LoVo (cell line): Measurements from ENCODE around the gene MAP7.

Experiments used
- DNase-seq: peaks from one replicate; pipeline ENCODE4 v3.0.0-alpha.2; 2016; ENCODE audit warnings: low spot score

MAP7 gene

DNA sequence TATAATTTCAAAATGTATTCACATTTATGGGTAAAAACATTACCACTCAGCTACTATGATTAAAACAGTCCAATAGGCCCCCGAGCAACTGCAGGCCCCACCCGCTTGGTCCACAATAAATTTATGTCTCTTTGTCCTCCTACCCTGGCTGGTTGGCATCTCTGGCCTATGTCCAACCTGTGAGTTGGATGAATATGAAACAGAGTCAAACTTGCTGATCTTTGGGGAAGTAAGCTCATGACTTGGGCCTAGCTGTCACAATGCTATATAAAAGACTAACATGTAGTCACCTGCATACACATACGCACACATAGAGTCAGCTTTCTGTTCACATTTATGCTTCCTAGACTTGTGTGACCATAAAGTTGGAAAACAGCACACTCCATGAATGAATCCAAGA, 20.5 kb downstream of the MAP7 start:
- no peak for DNase-seq

DNA sequence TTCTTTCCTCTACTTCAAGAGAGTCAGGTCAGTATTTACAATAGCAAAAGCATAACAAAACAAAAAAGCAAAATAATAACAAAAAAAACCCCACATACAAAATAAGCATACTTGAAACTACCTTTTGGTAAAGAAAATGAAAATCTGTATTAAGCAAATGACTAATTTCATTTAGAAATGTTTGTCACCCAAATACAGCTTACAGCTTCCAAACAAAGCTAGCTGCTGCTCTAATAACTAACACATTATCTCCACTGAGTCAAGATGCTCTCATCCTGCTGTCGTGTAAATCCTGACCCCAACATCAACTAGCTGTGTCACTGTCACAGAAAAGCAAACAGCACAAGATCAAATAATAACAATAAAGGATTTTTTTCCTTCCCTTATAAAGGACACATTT, 21.7 kb downstream of the MAP7 start:
- DNase-seq, result no peak

DNA sequence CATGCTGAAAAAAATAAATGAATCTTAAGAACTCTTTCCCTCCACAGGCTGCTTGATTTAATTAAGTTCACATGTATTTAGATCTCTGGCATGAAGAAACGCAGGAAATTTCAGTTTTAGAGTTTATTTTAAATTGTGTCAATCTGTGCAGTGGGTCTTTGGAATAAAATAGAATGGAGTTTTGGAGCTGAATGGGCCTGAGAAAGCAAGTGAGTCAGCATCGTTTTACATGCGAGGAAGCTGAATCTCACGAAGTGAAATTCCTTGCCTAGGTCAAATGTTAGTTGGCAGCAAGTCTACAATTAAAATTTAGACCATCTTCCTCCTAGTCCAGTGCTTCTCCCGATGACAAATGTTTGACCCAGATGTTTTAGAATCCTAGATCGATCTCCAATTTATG, 22.4 kb downstream of the MAP7 start:
- no peak for DNase-seq

DNA sequence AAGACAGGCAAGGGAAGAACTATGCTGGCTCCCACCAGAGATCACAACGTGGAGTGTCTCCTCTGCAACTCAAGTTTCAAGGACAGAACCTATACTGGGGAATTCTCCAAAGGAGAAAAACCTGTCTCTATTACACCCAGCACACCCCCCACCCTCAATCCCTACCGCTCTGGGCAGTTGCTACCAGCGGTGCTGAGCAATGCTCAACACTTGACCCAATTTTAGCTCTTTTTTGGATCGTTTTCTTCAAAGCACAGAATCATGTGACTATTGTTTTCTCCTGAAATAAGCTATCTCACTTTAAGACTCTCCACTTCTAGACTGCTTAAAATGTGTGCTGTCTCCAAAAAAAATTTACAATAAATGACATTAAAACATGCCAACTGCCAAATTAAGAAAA, 23.3 kb downstream of the MAP7 start:
- no peak for DNase-seq

DNA sequence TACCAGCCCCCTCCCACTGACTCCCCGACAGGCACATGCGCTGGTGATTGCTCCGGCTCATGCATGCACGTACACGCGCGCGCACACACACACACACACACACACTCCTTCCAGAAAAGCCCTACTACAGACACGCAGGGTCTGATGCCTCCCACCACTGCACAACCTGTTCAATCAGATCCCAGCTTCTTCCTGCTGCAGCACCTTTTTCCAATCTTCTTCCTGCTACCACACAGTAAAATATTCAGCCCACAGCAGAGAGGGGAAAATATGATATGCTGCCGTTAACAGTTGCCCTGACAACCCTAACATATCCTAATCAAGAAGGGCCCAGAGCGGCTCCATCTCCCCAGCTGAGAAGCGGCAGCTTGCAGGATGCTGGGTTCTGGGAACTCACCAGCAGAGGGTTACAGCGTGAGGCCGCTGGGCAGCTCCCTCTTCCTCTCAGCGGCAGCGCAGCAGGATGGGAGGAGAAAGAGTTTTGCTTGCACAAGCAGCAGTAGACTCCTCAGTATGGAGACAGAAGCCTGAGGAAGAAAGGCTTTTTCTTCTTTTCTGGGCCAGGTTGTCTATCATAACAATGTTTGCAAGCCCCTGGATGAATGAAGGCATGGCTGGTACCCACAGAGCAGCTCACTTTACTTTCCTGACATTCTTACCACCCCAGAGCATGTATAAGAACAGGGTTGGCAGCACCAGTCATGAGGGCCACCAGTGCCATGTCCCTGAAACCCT, 23.9 kb downstream of the MAP7 start:
- no peak for DNase-seq

- DNase-seq, result no peak
Measured at GRCh38 chr6:136525586-136526195, 24.5 kb downstream of the MAP7 start.

GRCh38 chr6:136524936-136525413, 25.2 kb downstream of the MAP7 start:
- DNase-seq, result no peak

DNA sequence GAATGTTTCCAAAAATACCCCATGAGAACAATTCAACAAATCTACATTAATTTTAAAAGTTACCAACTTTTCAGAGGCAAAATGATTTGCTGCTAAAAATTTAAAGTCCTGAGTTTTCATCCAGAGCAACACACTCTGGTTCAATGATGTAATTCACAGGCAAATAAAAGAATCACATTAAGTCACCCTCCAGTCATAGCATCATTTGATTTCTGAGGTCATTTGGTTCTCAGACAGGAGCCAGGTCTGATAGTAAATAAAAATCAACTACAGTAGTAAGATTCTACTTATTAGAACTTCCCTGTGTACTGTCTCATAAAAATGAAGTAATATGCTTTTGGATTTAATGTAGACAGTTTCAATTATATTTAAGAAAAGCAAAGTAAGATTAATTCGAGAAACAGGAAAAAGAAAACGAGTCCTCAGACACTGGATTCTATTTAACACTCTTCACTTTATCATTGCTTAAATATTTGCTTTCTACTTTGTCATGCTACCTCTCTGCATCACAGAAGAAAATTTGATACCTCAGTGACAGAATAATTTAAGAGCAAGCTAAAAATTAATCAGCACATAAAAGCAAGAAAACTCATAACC, 25.8 kb downstream of the MAP7 start:
- no peak for DNase-seq

DNA sequence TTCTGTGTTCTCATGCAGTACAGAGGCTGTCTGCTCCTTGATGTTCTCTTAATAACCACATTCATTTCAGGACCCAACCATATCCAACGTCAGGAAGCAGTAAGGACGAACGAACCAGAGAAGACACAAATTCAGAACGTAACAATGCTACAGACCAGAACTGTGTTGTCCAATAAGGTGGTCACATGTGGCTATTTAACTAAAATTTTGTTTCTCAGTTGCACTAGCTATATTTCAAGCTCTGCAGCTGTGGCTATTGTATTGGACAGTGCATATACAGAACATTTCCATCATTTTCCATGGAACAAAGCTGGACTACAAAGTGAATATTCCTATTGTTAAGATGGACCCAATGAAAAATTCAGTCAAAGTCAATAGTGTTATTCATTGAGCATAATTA, 27.0 kb downstream of the MAP7 start:
- DNase-seq, result no peak

DNA sequence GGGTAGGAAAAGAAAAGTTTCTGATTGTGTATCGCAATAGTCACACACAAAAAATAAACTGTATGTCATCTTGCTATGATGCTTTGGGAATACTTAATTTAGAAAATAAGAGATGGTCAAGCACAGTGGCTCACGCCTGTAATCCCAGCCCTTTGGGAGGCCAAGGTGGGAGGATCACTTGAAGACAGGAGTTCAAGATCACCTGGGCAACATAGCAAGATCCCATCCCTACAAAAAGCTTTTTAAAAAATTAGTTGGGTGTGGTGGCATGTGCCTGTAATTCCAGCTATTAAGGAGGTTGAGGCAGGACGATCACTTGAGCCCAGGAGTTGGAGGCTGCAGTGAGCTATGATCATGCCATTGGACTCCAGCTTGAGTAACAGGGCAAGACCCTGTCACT, 27.6 kb downstream of the MAP7 start:
- DNase-seq, result no peak

GRCh38 chr6:136521911-136522310, 28.3 kb downstream of the MAP7 start:
- no peak for DNase-seq

DNA sequence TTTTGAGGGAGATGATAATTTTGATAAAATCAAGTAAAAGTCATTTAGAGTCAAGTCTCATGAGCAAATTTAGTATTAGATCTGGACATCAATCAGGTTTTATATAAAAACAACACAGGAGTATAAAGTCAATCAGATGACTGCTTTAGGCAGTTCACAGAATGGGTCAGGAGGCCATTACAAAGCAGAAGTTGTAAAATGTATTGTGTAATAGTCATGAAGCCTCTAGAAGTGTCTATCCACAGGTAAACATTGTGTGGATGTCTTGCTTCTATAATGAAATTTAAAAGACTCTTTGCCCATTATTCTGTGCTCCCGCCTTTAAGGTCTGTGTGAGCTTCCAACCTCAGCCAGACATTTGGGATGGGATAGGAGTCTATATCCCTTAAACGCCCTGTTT, 28.8 kb downstream of the MAP7 start:
- DNase-seq, result no peak

DNA sequence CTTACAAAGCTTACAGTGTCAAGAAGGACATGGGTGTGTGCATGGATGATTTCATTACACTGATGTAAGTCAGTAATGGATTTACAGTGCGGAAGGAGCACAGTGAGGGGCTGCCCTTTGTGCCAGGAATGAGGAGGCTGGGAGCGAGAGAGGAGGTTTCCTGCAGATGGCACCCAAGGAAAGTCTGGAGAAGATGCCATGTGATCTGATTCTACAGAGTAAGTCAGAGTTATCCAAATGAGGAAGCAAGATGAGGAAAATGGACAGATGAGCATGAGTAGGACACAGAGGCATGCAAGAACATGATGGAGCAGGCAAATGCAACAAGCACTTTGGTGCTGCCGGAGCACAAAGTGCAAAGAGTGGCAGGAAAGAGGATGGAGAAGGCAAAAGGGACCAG, 29.7 kb downstream of the MAP7 start:
- no peak for DNase-seq

DNA sequence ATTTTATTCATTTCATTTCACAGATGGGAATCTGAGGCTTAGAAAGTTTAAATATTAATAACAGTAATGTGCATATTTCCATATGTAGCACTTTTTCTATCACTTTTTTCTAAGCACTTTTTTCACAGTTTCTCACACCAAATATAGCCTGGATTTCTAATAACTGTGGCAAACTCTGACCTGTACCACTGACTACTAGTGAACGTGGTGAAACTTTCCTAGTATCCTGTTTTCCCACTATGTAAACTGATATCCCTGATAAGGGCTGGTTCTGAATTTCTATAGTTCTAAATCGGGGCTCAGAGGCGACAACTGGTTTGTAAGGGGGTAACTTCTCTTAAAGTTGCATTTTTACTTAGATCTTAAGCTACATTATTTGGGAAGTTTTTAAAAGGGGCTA, 32.6 kb downstream of the MAP7 start:
- no peak for DNase-seq

GRCh38 chr6:136517002-136517401, 33.2 kb downstream of the MAP7 start:
- DNase-seq, result no peak

DNA sequence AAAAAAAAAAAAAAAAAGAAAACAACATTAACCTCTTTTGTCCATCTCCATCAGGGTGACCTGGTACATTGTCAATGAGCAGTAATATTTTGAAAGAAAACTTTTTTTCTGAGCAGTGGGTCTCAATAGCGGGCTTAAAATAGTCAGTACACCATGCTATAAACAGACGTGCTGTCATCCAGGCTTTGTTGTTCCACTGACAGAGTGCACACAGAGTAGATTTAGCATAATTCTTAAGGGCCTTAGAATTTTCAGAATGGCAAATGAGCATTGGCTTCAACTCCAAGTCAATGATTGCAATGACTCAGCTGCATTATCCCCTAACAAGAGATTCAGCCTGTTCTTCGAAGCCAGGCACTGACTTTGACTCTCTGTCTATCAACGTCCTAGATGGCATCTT, 35.6 kb downstream of the MAP7 start:
- DNase-seq, result no peak

- DNase-seq, result no peak
Measured at GRCh38 chr6:136511926-136512325, 38.3 kb downstream of the MAP7 start.

- DNase-seq, result no peak
Measured at GRCh38 chr6:136511397-136511796, 38.8 kb downstream of the MAP7 start.

DNA sequence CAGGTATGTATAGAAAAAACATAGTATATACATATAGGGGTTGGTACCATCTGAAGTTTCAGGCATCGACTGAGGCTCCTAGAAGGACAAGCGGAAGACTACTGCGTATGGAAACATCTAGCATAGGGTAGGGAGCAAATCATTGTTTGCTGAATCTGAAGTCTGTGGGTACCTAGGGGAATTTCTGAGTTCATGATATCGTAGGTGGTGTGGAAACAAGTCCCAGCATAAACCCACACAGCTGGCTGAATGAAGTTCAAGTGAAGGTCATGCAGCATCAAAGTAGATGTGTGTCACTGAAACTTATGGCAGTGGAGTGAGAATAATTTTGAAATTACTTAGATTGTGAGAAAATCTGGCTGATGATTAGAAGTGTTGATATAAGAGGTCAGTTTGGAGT, 39.4 kb downstream of the MAP7 start:
- no peak for DNase-seq

DNA sequence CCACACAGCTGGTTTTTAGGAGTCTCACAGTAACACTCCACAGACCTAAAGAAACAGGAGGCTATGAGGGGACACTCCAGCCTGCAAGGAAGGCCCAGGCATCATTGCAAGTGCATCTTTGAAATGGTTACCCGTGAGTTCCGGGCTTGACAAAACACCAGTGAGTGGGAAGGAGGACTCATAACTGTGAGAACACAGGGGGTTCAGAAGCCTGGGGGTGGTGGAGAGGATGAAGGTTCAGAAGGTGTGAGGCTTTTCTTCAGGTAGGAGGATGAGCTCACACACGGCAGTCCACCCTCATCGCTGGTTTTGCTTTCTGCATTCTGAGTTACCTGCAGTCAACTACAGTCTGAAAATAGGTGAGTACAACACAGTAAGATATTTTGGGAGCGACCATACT, 39.9 kb downstream of the MAP7 start:
- no peak for DNase-seq

GRCh38 chr6:136508725-136509392, 41.4 kb downstream of the MAP7 start:
- no peak for DNase-seq

- DNase-seq, result no peak
Measured at GRCh38 chr6:136506124-136506799, 44.0 kb downstream of the MAP7 start.
